Measurements from ENCODE around the gene CEP43. TPM values are rescaled to one million over a fixed set of nuclear protein-coding genes. Genes with fewer than 3 reads are reported as not detected.

The CEP43 gene
- total RNA-seq, 8 experiments from 2014 or later: 9.3 to 28.4 (median 21.1) TPM

- in situ Hi-C loops (cut with MboI; ENCODE audit: low pct_unique_long_range_greater_than_20kb in 2 of 9, low sequenced_read_pairs in 9 of 9, unreplicated experiment in 9 of 9): loop anchor here in 1 of 9 experiments (25.0 kb wide), 1 partner anchor 185 kb away; no protein-coding TSS in a partner anchor
- no peak for ATAC-seq (replicated peaks in 6 of 8)
- Histone ChIP-seq H3K27ac (no peak overlapping the region), H3K4me3 (no peak overlapping the region), H3K4me1 (replicated peaks in 1 of 2) (no peaks in the 10 kb centered on the region)
- WGBS, 10 experiments: 93 to 100% (median 100%) methylated on average over 2 of the region's 2 CpGs; no CpG with 5 or more reads in 7 of the 10 experiments
Observed at GRCh38 chr6:166972101-166972500, 27.1 kb upstream of the CEP43 start.

- in situ Hi-C loops (cut with MboI; ENCODE audit: low pct_unique_long_range_greater_than_20kb in 2 of 9, low sequenced_read_pairs in 9 of 9, unreplicated experiment in 9 of 9): loop anchor here in 2 of 9 experiments (25.0 kb wide), 1 partner anchor 189 kb away; no protein-coding TSS in a partner anchor
- no peak overlapping the region for H3K27ac ChIP-seq
- no CpG with 5 or more reads among the region's 2 CpGs for WGBS, 10 experiments
- H3K4me1 ChIP-seq (replicated peaks in 1 of 2): no peaks in the 10 kb centered on the region
- no peak overlapping the region for H3K4me3 ChIP-seq
- ATAC-seq (replicated peaks in 6 of 8): peak in 3 of 8 experiments; percentile 25 to 84 (median 79)
Observed at GRCh38 chr6:166976636-166977035, 22.6 kb upstream of the CEP43 start.

- no peak for ATAC-seq (replicated peaks in 6 of 8)
- WGBS, 10 experiments: 62 to 100% (median 92%) methylated on average over 4 to 9 of the region's 9 CpGs
- H3K4me3 ChIP-seq: no peak overlapping the region
- in situ Hi-C loops (cut with MboI; ENCODE audit: low pct_unique_long_range_greater_than_20kb in 2 of 9, low sequenced_read_pairs in 9 of 9, unreplicated experiment in 9 of 9): loop anchor here in 2 of 9 experiments (25.0 kb wide), 1 partner anchor 191 kb away; no protein-coding TSS in a partner anchor
- no peaks in the 10 kb centered on the region for H3K4me1 ChIP-seq (replicated peaks in 1 of 2)
- H3K27ac ChIP-seq: no peak overlapping the region
Observed at GRCh38 chr6:166977621-166978525, 21.3 kb upstream of the CEP43 start.

GRCh38 chr6:166980738-166981137, 18.5 kb upstream of the CEP43 start:
- in situ Hi-C loops (cut with MboI; ENCODE audit: low pct_unique_long_range_greater_than_20kb in 2 of 9, low sequenced_read_pairs in 9 of 9, unreplicated experiment in 9 of 9): loop anchor here in 2 of 9 experiments (25.0 kb wide), 1 partner anchor 193 kb away; no protein-coding TSS in a partner anchor
- ATAC-seq (replicated peaks in 6 of 8): no peak
- Histone ChIP-seq H3K27ac (no peak overlapping the region), H3K4me3 (no peak overlapping the region), H3K4me1 (replicated peaks in 1 of 2) (no peaks in the 10 kb centered on the region)
- 96 to 100% (median 100%) methylated on average over 1 to 3 of the region's 3 CpGs; no CpG with 5 or more reads in 2 of the 10 experiments for WGBS, 10 experiments

GRCh38 chr6:166987448-166987847, 11.7 kb upstream of the CEP43 start:
- in situ Hi-C loops (cut with MboI; ENCODE audit: low pct_unique_long_range_greater_than_20kb in 2 of 9, low sequenced_read_pairs in 9 of 9, unreplicated experiment in 9 of 9): loop anchor here in 2 of 9 experiments (25.0 kb wide), 1 partner anchor 200 kb away; no protein-coding TSS in a partner anchor
- 0 to 89% (median 53%) methylated on average over 1 to 6 of the region's 6 CpGs for WGBS, 10 experiments
- Histone ChIP-seq H3K4me3 (no peak overlapping the region), H3K27ac (no peak overlapping the region), H3K4me1 (replicated peaks in 1 of 2) (peaks cover 5 to 15% of the 10 kb centered on the region in 2 donors)
- ATAC-seq (replicated peaks in 6 of 8): no peak

- peaks cover 5 to 15% of the 10 kb centered on the region in 2 donors for H3K4me1 ChIP-seq (replicated peaks in 1 of 2)
- ATAC-seq (replicated peaks in 6 of 8): peak in 1 of 8 experiments; percentile 19
- 33 to 100% (median 71%) methylated on average over 1 to 3 of the region's 3 CpGs for WGBS, 10 experiments
- H3K27ac ChIP-seq: no peak overlapping the region
- no peak overlapping the region for H3K4me3 ChIP-seq
- in situ Hi-C loops (cut with MboI; ENCODE audit: low pct_unique_long_range_greater_than_20kb in 2 of 9, low sequenced_read_pairs in 9 of 9, unreplicated experiment in 9 of 9): loop anchor here in 2 of 9 experiments (25.0 kb wide), 1 partner anchor 201 kb away; no protein-coding TSS in a partner anchor
Observed at GRCh38 chr6:166987930-166988329, 11.3 kb upstream of the CEP43 start.

GRCh38 chr6:166988674-166989201, 10.5 kb upstream of the CEP43 start:
- Histone ChIP-seq H3K4me1 (replicated peaks in 1 of 2) (peaks cover 5 to 15% of the 10 kb centered on the region in 2 donors), H3K4me3 (no peak overlapping the region), H3K27ac (no peak overlapping the region)
- peak in 5 of 8 experiments; percentile 21 to 49 (median 36) for ATAC-seq (replicated peaks in 6 of 8)
- 33 to 100% (median 90%) methylated on average over 1 to 3 of the region's 3 CpGs; no CpG with 5 or more reads in 1 of the 10 experiments for WGBS, 10 experiments
- in situ Hi-C loops (cut with MboI; ENCODE audit: low pct_unique_long_range_greater_than_20kb in 2 of 9, low sequenced_read_pairs in 9 of 9, unreplicated experiment in 9 of 9): loop anchor here in 2 of 9 experiments (25.0 kb wide), 1 partner anchor 201 kb away; no protein-coding TSS in a partner anchor

GRCh38 chr6:166989427-166990032, 9.7 kb upstream of the CEP43 start:
- peaks cover 5 to 15% of the 10 kb centered on the region in 2 donors for H3K4me1 ChIP-seq (replicated peaks in 1 of 2)
- ATAC-seq (replicated peaks in 6 of 8): peak; percentile 36 to 75 (median 52)
- H3K4me3 ChIP-seq: no peak overlapping the region
- WGBS, 10 experiments: 52 to 85% (median 68%) methylated on average over 1 to 8 of the region's 10 CpGs
- H3K27ac ChIP-seq: no peak overlapping the region
- in situ Hi-C loops (cut with MboI; ENCODE audit: low pct_unique_long_range_greater_than_20kb in 2 of 9, low sequenced_read_pairs in 9 of 9, unreplicated experiment in 9 of 9): loop anchor here in 4 of 9 experiments (10.0 to 25.0 kb wide), 3 partner anchors 202 to 215 kb away; no protein-coding TSS in a partner anchor

DNA sequence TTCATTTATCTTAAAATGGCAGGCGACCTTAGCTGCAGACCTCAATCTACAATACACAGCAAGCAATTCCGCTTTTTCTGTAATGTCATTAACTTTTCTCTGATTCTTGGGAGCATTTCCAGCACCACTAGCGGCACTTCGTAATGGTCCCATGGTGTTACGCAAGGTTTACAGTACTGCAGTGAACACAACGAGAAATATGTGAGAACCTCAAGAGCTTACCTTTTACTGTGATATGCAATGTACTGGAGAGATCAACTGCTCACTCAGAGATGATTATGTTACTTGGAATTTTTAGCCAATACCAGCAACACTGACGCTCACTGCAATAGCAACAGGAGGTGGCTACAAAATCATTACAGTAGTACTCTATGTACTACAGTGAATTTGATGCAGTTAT, 2.8 kb upstream of the CEP43 start:
- in situ Hi-C loops (cut with MboI; ENCODE audit: low pct_unique_long_range_greater_than_20kb in 2 of 9, low sequenced_read_pairs in 9 of 9, unreplicated experiment in 9 of 9): loop anchor here in 4 of 9 experiments (10.0 to 25.0 kb wide), 3 partner anchors 209 to 222 kb away; no protein-coding TSS in a partner anchor
- no peak overlapping the region for H3K4me3 ChIP-seq
- H3K27ac ChIP-seq: no peak overlapping the region
- WGBS, 10 experiments: 89 to 100% (median 95%) methylated on average over 1 to 7 of the region's 7 CpGs
- peaks cover 11 to 13% of the 10 kb centered on the region in 2 donors for H3K4me1 ChIP-seq (replicated peaks in 1 of 2)
- no peak for ATAC-seq (replicated peaks in 6 of 8)

GRCh38 chr6:166997348-166997747, 1.8 kb upstream of the CEP43 start:
- Histone ChIP-seq H3K4me1 (replicated peaks in 1 of 2) (peaks cover 11 to 16% of the 10 kb centered on the region in 2 donors), H3K4me3 (peak overlapping the region in 1 of 5 donors; percentile 92), H3K27ac (no peak overlapping the region)
- 57 to 100% (median 84%) methylated on average over 1 to 2 of the region's 3 CpGs; no CpG with 5 or more reads in 2 of the 10 experiments for WGBS, 10 experiments
- in situ Hi-C loops (cut with MboI; ENCODE audit: low pct_unique_long_range_greater_than_20kb in 2 of 9, low sequenced_read_pairs in 9 of 9, unreplicated experiment in 9 of 9): loop anchor here in 4 of 9 experiments (10.0 to 25.0 kb wide), 3 partner anchors 210 to 223 kb away; no protein-coding TSS in a partner anchor
- no peak for ATAC-seq (replicated peaks in 6 of 8)

DNA sequence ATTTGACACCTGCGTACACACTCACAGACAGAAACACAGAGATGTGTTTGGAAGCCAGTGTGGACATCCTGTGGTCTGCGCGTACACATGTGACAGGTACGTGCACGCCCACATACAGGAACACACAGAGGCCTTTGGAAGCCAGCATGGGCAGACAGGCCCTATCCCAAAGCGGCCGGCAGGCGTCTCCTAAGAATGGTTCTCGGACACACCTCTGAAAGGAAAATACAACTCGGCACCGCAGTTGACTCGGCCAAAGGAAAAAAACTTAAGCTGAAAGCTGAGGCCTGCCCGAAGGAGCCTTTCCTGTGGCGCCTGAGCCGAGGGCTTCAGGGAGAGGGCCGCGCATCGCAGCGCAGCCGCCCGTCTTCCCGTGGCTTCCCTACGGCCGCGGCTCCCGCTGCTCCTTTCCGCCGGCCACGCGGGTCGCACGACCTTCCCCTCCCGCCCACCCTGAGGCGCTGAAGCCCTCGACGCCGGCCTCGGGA, 1.4 kb upstream of the CEP43 start:
- H3K4me1 ChIP-seq (replicated peaks in 1 of 2): peaks cover 11 to 16% of the 10 kb centered on the region in 2 donors
- H3K27ac ChIP-seq: no peak overlapping the region
- 12 to 80% (median 38%) methylated on average over 1 to 6 of the region's 38 CpGs; no CpG with 5 or more reads in 5 of the 10 experiments for WGBS, 10 experiments
- H3K4me3 ChIP-seq: peak overlapping the region; percentile 69 to 92 (median 77)
- in situ Hi-C loops (cut with MboI; ENCODE audit: low pct_unique_long_range_greater_than_20kb in 2 of 9, low sequenced_read_pairs in 9 of 9, unreplicated experiment in 9 of 9): loop anchor here in 4 of 9 experiments (10.0 to 25.0 kb wide), 3 partner anchors 211 to 223 kb away; no protein-coding TSS in a partner anchor
- ATAC-seq (replicated peaks in 6 of 8): peak in 5 of 8 experiments; percentile 5 to 46 (median 32)

All from motor neuron (in vitro differentiated cells).